Tibial artery (tissue), 4 donors: Measurements from ENCODE around the gene DCAF6.

Experiments used
- DNase-seq, 2 donors: peaks; one replicate each; pipeline ENCODE4 v3.0.0-alpha.2; 2019
- H3K27ac ChIP-seq, 2 donors: fragments of 200-600 bp; sonication (generic) in 1 of 2; 1 replicate in 1 of 2; 2 replicates in 1 of 2; pipeline ENCODE4 v1.5.1; 2018 to 2019; ENCODE audit warnings: mild to moderate bottlenecking in 1 of 2
- H3K27me3 ChIP-seq, 2 donors: fragments of 200-600 bp; sonication (generic) in 1 of 2; one replicate each; pipeline versions ENCODE4 v1.5.1 to v1.6.0; 2016 to 2019
- H3K36me3 ChIP-seq, 3 donors: fragments of 200-600 bp; sonication (generic) in 2 of 3; one replicate each; pipeline ENCODE4 v1.5.1; 2016 to 2019; ENCODE audit warnings: mild to moderate bottlenecking in 2 of 3
- H3K4me1 ChIP-seq, 4 donors: fragments of 200-600 bp; sonication (generic) in 2 of 4; 1 replicate in 3 of 4; 2 replicates in 1 of 4; pipeline ENCODE4 v1.5.1; 2016 to 2019
- H3K4me3 ChIP-seq, 2 donors: fragments of 200-600 bp; sonication (generic) in 1 of 2; 1 replicate in 1 of 2; 2 replicates in 1 of 2; pipeline ENCODE4 v1.5.1; 2018 to 2019; ENCODE audit warnings: mild to moderate bottlenecking in 2 of 2
- H3K9me3 ChIP-seq, 3 donors: fragments of 200-600 bp; sonication (generic) in 1 of 3; one replicate each; pipeline ENCODE4 v1.5.1; 2016 to 2019
- intact Hi-C: fragments of 100-400 bp; cut with DNase I; formaldehyde crosslinking; loops from one replicate; pipeline ENCODE4 v1.15.0; 2023; ENCODE audit warnings: low total_unique reads
- TF ChIP-seq, protein P1 (sequence below), 2 experiments: fragments of 200-600 bp in 1 of 2; fragments of 450-650 bp in 1 of 2; IDR thresholded peaks; one replicate each; pipeline ENCODE4 v1.5.1; 2017 to 2019; ENCODE audit warnings: antibody characterized with exemption in 2 of 2, mild to moderate bottlenecking in 1 of 2, moderate library complexity in 1 of 2

DCAF6 gene

DNA sequence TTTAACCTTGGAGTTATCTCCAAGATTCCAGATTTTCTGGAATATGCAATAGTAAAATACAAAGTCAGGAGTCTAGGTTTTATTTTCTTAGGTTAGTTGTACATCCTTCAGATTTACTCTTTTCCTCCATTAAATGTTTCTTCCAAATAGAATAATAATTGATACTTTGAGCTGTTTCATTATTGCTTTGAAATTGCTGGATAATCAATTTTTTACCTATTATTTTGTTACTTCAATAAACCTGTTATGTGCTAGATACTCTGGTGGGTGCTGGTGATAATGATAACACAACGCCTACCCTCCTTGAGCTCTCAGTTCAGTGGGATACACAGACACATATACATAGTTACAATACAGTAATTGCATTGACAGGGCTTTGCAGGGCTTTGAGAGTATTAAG is 120.9 kb downstream of the DCAF6 start:
- no peak for DNase-seq
- no peaks in the 10 kb centered on the region for H3K9me3 ChIP-seq
- intact Hi-C loops = no loop called here
- no peaks in the 10 kb centered on the region for H3K4me1 ChIP-seq
- peaks cover 0 to 27% (median 0%) of the 10 kb centered on the region in 3 donors for H3K36me3 ChIP-seq
- H3K27me3 ChIP-seq = no peaks in the 10 kb centered on the region
- H3K27ac ChIP-seq = no peak overlapping the region
- TF ChIP-seq, protein P1, sequence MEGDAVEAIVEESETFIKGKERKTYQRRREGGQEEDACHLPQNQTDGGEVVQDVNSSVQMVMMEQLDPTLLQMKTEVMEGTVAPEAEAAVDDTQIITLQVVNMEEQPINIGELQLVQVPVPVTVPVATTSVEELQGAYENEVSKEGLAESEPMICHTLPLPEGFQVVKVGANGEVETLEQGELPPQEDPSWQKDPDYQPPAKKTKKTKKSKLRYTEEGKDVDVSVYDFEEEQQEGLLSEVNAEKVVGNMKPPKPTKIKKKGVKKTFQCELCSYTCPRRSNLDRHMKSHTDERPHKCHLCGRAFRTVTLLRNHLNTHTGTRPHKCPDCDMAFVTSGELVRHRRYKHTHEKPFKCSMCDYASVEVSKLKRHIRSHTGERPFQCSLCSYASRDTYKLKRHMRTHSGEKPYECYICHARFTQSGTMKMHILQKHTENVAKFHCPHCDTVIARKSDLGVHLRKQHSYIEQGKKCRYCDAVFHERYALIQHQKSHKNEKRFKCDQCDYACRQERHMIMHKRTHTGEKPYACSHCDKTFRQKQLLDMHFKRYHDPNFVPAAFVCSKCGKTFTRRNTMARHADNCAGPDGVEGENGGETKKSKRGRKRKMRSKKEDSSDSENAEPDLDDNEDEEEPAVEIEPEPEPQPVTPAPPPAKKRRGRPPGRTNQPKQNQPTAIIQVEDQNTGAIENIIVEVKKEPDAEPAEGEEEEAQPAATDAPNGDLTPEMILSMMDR (IDR thresholded peaks at IDR 0.05) = no peak
- H3K4me3 ChIP-seq = no peak overlapping the region

DNA sequence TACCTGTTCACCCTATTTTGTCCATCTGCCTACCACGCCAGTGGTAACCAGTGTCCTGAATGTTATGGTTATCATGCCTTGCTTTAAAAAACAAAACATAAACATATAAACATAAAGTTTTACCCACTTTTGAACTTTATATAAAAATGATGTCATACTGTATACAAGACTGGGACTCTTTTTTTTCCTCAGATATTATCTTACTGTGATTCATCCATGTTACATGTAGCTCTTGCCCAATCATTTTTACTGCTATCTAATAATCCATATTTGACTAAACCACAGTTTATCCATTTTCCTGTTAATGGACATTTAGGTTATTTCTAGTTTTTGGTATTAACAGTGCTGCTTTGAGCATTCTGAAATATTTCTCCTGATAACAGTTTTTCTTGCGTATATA is 121.4 kb downstream of the DCAF6 start:
- TF ChIP-seq, protein P1 (IDR thresholded peaks at IDR 0.05) = no peak
- Histone ChIP-seq H3K4me3 (no peak overlapping the region), H3K9me3 (no peaks in the 10 kb centered on the region), H3K27me3 (no peaks in the 10 kb centered on the region), H3K27ac (no peak overlapping the region), H3K4me1 (no peaks in the 10 kb centered on the region), H3K36me3 (peaks cover 0 to 27% (median 0%) of the 10 kb centered on the region in 3 donors)
- intact Hi-C loops = no loop called here
- no peak for DNase-seq

DNA sequence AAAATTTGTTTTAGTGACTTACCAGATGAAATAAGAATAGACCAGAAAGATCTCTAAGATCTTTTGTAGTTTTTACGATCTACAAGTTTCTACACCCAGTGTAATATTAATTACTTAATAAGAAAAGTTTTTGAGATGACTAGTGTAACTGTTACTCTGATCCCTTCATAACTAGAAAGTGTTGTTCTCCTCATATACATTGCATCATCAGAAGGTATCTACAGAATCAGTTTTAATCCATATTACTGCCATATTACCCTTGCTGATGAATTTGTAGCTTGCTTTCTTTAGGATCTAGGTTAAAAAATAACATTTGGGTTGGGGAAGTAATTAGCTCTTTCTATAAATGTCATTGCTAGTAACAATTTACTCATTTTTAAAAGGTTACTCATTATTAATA is 127.7 kb downstream of the DCAF6 start:
- TF ChIP-seq, protein P1 (IDR thresholded peaks at IDR 0.05) = no peak
- Histone ChIP-seq H3K27ac (no peak overlapping the region), H3K4me3 (no peak overlapping the region), H3K9me3 (no peaks in the 10 kb centered on the region), H3K36me3 (peaks cover 26 to 33% (median 31%) of the 10 kb centered on the region in 3 donors), H3K4me1 (no peaks in the 10 kb centered on the region), H3K27me3 (no peaks in the 10 kb centered on the region)
- DNase-seq = no peak
- intact Hi-C loops = no loop called here

DNA sequence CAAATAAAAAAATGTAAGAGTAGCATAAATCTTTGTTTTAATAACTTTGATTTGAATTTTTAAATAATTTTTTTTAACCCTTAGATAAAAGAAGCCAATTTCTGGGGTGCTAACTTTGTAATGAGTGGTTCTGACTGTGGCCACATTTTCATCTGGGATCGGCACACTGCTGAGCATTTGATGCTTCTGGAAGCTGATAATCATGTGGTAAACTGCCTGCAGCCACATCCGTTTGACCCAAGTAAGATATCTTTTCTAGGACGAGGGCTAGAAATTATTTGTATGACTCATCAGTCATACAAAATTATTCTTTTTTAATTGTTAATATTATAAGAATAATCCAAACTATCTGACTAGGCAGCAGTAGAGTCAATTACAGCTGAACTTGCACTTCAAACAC is 129.0 kb downstream of the DCAF6 start:
- H3K9me3 ChIP-seq = no peaks in the 10 kb centered on the region
- intact Hi-C loops = no loop called here
- TF ChIP-seq, protein P1 (IDR thresholded peaks at IDR 0.05) = no peak
- H3K4me1 ChIP-seq = no peaks in the 10 kb centered on the region
- H3K36me3 ChIP-seq = peaks cover 38 to 41% (median 39%) of the 10 kb centered on the region in 3 donors
- H3K4me3 ChIP-seq = no peak overlapping the region
- DNase-seq = no peak
- H3K27me3 ChIP-seq = no peaks in the 10 kb centered on the region
- H3K27ac ChIP-seq = no peak overlapping the region

DNA sequence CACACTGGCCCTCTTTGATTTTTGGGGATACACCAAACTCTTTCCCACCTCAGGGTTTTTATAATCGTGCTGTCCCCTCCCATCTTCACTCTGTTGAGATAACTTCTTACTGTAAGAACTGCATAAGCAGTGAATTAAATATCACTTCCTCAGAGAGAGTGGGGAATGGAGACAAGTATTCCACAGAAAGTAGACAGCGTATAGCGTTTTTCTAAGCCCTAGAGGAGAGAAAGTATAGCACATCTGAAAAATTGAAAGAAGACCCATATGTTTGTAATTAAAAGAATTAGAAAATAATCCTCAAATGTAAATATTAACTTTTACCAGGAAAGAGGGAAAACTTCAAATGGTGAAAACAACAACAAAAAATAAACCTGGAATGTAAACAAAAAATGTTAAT is 132.9 kb downstream of the DCAF6 start:
- no peak for DNase-seq
- TF ChIP-seq, protein P1 (IDR thresholded peaks at IDR 0.05) = no peak
- Histone ChIP-seq H3K27me3 (no peaks in the 10 kb centered on the region), H3K4me3 (no peak overlapping the region), H3K4me1 (no peaks in the 10 kb centered on the region), H3K9me3 (no peaks in the 10 kb centered on the region), H3K27ac (no peak overlapping the region), H3K36me3 (peaks cover 58 to 76% (median 73%) of the 10 kb centered on the region in 3 donors)
- intact Hi-C loops = no loop called here

DNA sequence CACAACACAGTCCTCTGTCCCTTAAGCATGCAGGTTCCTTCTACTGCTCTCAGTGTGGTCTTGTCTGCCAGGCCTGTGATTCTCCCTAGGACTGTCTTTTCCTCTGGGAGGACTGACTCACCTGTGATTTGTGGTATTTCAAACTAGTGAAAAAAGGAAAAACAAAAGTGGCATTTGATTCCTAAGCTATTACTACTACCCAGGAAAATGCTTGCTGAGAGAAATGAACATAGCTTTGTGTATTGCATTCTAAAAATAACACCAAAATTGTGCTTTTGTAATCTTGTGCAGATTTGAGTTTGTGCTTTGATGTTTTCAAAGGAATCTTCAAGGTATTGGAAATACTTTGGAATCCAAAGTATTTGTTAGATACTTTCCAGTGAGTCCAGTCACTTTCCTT is 143.3 kb downstream of the DCAF6 start:
- H3K9me3 ChIP-seq = no peaks in the 10 kb centered on the region
- peaks cover 0 to 24% (median 16%) of the 10 kb centered on the region in 4 donors for H3K4me1 ChIP-seq
- no peak overlapping the region for H3K27ac ChIP-seq
- intact Hi-C loops = loop anchor here (10.0 kb wide), 3 partner anchors 65 to 355 kb away; partner anchors contain the start of gene MPZL1
- TF ChIP-seq, protein P1 (IDR thresholded peaks at IDR 0.05) = no peak
- H3K36me3 ChIP-seq = peaks cover 26 to 48% (median 41%) of the 10 kb centered on the region in 3 donors
- DNase-seq = no peak
- no peaks in the 10 kb centered on the region for H3K27me3 ChIP-seq
- H3K4me3 ChIP-seq = no peak overlapping the region
